LoVo (cell line): ENCODE results near the gene APOA4.

Source experiments
- DNase-seq: peaks from one replicate; pipeline ENCODE4 v3.0.0-alpha.2; 2016; ENCODE audit warnings: low spot score

The APOA4 gene

GRCh38 chr11:116823031-116823843, at the start of gene APOA4:
Gene APOA4 (minus strand): TSS chr11:116823304. CDS start chr11:116823191, 113 bp downstream.
- no peak for DNase-seq

GRCh38 chr11:116871248-116871647, 48.1 kb upstream of the APOA4 start:
- DNase-seq: peak; percentile 2

GRCh38 chr11:116870054-116870453, 47.0 kb upstream of the APOA4 start:
- DNase-seq: no peak

GRCh38 chr11:116869610-116870009, 46.5 kb upstream of the APOA4 start:
- no peak for DNase-seq

- DNase-seq: no peak
These were observed 45.0 kb upstream of the APOA4 start for GRCh38 chr11:116868066-116868465.

- no peak for DNase-seq
These were observed 44.5 kb upstream of the APOA4 start for GRCh38 chr11:116867619-116868018.

GRCh38 chr11:116866804-116867455, 43.8 kb upstream of the APOA4 start:
- DNase-seq: no peak

- no peak for DNase-seq
These were observed 42.6 kb upstream of the APOA4 start for GRCh38 chr11:116865696-116866095.

- no peak for DNase-seq
These were observed 41.4 kb upstream of the APOA4 start for GRCh38 chr11:116864531-116864930.

GRCh38 chr11:116862951-116863350, 39.8 kb upstream of the APOA4 start:
- DNase-seq: no peak

GRCh38 chr11:116862185-116862584, 39.1 kb upstream of the APOA4 start:
- DNase-seq: no peak

- no peak for DNase-seq
These were observed 38.4 kb upstream of the APOA4 start for GRCh38 chr11:116861539-116861938.

GRCh38 chr11:116860303-116860702, 37.2 kb upstream of the APOA4 start:
- no peak for DNase-seq

GRCh38 chr11:116859175-116859574, 36.1 kb upstream of the APOA4 start:
- DNase-seq: no peak

GRCh38 chr11:116857936-116858335, 34.8 kb upstream of the APOA4 start:
- no peak for DNase-seq

- no peak for DNase-seq
These were observed 34.2 kb upstream of the APOA4 start for GRCh38 chr11:116857316-116857715.

GRCh38 chr11:116856423-116856822, 33.3 kb upstream of the APOA4 start:
- no peak for DNase-seq

- DNase-seq: no peak
These were observed 32.3 kb upstream of the APOA4 start for GRCh38 chr11:116855413-116855812.

- peak; percentile 45 for DNase-seq
These were observed 30.5 kb upstream of the APOA4 start for GRCh38 chr11:116853461-116854073.

- peak; percentile 33 for DNase-seq
These were observed 29.3 kb upstream of the APOA4 start for GRCh38 chr11:116852261-116853031.

GRCh38 chr11:116851626-116852025, 28.5 kb upstream of the APOA4 start:
- DNase-seq: no peak

- DNase-seq: no peak
These were observed 26.4 kb upstream of the APOA4 start for GRCh38 chr11:116849486-116849885.
